ENCODE results near the gene SORCS1. TPM values are rescaled to one million over a fixed set of nuclear protein-coding genes. Genes with fewer than 3 reads are reported as not detected.
A peak's percentile ranks its signal among the peaks of the same experiment; 100 is the strongest.

Gene SORCS1
- total and polyA plus RNA-seq, 3 donors from 2014 or later = 2.6 to 9.6 (median 4.6) TPM

DNA sequence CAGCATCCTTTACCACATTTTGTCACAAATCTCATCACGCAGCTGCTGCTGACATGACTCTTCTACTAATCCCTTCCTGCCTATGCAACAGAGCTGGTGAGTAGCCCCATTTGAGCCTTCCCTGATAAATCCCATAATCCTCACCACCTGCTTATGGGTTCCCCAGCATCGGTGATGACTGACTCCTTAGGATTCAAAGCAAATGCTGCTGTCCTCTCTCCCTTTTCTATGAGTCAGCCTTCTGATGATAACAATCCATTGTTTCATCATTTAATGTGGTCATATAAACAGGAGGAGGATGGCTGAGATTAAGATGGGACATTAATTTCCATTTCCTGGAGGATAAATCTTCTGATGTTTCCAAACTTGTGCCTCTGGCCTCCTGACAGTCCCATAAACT, 73.4 kb downstream of the SORCS1 start:
- TF ChIP-seq, protein P1, sequence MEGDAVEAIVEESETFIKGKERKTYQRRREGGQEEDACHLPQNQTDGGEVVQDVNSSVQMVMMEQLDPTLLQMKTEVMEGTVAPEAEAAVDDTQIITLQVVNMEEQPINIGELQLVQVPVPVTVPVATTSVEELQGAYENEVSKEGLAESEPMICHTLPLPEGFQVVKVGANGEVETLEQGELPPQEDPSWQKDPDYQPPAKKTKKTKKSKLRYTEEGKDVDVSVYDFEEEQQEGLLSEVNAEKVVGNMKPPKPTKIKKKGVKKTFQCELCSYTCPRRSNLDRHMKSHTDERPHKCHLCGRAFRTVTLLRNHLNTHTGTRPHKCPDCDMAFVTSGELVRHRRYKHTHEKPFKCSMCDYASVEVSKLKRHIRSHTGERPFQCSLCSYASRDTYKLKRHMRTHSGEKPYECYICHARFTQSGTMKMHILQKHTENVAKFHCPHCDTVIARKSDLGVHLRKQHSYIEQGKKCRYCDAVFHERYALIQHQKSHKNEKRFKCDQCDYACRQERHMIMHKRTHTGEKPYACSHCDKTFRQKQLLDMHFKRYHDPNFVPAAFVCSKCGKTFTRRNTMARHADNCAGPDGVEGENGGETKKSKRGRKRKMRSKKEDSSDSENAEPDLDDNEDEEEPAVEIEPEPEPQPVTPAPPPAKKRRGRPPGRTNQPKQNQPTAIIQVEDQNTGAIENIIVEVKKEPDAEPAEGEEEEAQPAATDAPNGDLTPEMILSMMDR (IDR thresholded peaks at IDR 0.05) = no peak
- TF ChIP-seq POLR2A (IDR thresholded peaks at IDR 0.05) = no peak
- intact Hi-C loops (cut with DNase I; ENCODE audit: low total_unique reads) = no loop called here

DNA sequence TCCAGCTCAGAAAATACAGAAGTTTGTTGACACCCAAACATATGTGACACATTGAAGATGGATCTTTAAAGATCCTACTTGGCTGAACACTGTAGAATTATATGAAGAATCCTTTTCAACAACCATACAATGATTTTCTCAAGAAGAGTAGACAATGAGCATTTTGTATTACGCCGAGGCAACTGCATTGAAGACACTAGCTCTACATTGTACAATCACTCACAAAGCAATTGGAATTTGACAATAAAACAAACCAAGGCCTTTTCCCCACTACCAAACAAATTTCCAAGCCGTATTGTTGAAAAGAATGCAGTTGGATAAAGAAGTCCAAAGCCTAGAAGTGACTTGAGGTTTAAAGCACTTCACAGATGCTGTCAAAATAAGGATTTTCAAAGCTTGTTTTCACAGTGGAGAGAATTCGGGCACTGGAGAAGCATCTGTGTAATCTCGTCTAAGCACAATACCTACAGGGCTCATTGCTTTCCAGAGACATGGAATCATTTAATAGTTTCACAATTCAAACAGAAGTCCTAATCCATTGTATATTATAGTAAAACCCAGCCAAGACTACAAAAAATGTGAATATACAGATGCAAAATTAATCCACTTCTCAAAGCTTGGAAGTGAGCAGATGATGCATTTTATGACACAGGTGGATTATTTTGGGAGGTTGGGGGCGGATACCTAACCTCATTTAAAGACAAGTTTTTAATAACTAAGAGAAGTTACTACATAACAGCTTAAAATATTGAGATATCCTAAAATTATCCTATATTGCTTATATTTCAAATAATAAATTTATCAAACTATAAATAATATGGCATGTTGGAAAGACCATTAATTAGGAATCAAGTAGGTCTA, 78.6 kb downstream of the SORCS1 start:
- no peak for DNase-seq
- no peaks in the 10 kb centered on the region for H3K27me3 ChIP-seq
- WGBS, 2 donors = 84 to 91% methylated on average over 6 of the region's 6 CpGs
- H3K36me3 ChIP-seq (ENCODE audit: low read depth, missing control alignments) = no peaks in the 10 kb centered on the region
- no peak for TF ChIP-seq POLR2A (IDR thresholded peaks at IDR 0.05)
- TF ChIP-seq, protein P1 (IDR thresholded peaks at IDR 0.05) = no peak
- no peak overlapping the region for H3K4me3 ChIP-seq
- H3K4me1 ChIP-seq = peaks cover 4% of the 10 kb centered on the region
- no peak overlapping the region for H3K27ac ChIP-seq
- intact Hi-C loops (cut with DNase I; ENCODE audit: low total_unique reads) = no loop called here
- no peaks in the 10 kb centered on the region for H3K9me3 ChIP-seq

More for the DNA sequence above, 73.4 kb downstream of the SORCS1 start:
- Histone ChIP-seq H3K4me3 (no peak overlapping the region), H3K36me3 (ENCODE audit: low read depth, missing control alignments) (no peaks in the 10 kb centered on the region), H3K4me1 (no peaks in the 10 kb centered on the region), H3K27me3 (no peaks in the 10 kb centered on the region), H3K27ac (no peak overlapping the region), H3K9me3 (no peaks in the 10 kb centered on the region)
- no peak for DNase-seq
- WGBS, 2 donors = 83 to 93% methylated on average over 2 of the region's 2 CpGs

DNA sequence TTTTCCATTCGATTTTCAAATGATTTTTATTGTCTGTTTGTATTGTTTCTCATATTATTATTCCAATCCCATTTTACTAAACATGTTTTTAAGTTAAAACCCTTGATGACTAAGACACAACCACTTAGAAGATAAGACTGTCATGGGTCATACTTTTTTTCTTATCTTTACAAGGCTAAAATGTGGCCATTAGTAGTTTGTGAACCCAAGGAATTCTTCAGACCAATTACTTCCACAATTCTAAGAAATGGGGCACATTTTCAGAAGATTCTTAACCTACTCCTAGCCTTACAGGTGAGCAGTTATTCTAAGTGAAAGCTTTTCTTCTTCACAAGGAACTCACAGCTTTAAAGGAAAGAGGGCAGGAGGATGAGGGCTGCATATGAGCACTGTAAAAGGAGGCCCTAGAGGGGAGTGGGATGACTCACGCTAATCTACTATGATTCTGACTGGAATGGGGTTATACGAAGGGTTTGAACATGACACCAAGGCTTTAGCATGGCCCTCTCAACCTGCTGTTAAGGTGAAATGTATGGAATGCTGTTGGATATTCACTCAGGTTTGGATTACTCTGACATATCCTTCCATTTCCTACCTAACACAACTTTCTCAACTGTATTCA, 81.0 kb downstream of the SORCS1 start:
- DNase-seq = no peak
- H3K9me3 ChIP-seq = no peaks in the 10 kb centered on the region
- H3K36me3 ChIP-seq (ENCODE audit: low read depth, missing control alignments) = no peaks in the 10 kb centered on the region
- WGBS, 2 donors = 78 to 80% methylated on average over 3 of the region's 3 CpGs
- H3K4me3 ChIP-seq = no peak overlapping the region
- intact Hi-C loops (cut with DNase I; ENCODE audit: low total_unique reads) = no loop called here
- H3K27me3 ChIP-seq = no peaks in the 10 kb centered on the region
- H3K27ac ChIP-seq = no peak overlapping the region
- TF ChIP-seq, protein P1 (IDR thresholded peaks at IDR 0.05) = no peak
- no peak for TF ChIP-seq POLR2A (IDR thresholded peaks at IDR 0.05)
- peaks cover 14% of the 10 kb centered on the region for H3K4me1 ChIP-seq

DNA sequence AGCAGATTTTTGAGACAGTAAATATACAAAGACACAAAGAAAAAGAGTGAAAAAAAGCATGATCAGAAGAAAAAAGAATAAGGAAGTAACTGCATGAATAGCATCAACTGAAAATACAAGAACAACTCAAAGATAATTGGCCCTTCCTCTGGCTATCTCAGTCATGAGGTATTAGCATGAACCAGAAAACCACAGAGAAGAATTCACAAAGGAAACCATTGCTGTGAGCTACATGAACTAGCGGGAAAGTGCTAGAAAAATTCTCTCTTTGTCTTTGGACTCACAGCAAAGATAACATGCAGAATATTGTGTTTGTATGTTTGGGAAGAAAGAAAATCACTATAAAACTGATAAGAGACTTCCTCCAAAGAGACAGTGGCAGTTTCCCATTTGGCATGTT, 82.9 kb downstream of the SORCS1 start:
- Histone ChIP-seq H3K4me1 (peaks cover 14% of the 10 kb centered on the region), H3K27ac (peak overlapping the region in 1 of 2 donors; percentile 31), H3K9me3 (no peaks in the 10 kb centered on the region), H3K36me3 (ENCODE audit: low read depth, missing control alignments) (no peaks in the 10 kb centered on the region), H3K4me3 (no peak overlapping the region), H3K27me3 (no peaks in the 10 kb centered on the region)
- intact Hi-C loops (cut with DNase I; ENCODE audit: low total_unique reads) = no loop called here
- no peak for DNase-seq
- no peak for TF ChIP-seq POLR2A (IDR thresholded peaks at IDR 0.05)
- TF ChIP-seq, protein P1 (IDR thresholded peaks at IDR 0.05) = no peak
- 61 to 71% methylated on average over 1 of the region's 1 CpG for WGBS, 2 donors
